ENCODE data around the gene UFC1.

UFC1 gene

DNA sequence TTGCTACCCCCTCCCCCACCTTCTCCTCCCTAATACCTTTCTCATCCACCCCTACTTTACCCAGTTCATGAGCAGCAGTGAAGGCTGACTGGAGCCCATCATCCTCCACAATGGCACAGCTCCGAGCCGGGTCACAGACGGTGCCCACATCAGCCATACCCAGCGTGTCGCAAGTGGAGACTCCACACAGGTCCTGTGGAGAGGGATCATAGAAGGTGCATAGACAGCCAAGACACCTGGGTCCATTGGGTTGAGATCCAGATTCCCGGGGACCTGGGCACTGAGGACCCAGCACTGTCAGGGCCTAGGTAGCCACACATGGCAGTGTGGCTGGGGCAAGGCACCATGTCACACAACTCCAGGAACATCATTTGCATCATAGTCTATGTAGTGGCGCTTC, 42.3 kb downstream of the UFC1 start:
- no peak for DNase-seq

DNA sequence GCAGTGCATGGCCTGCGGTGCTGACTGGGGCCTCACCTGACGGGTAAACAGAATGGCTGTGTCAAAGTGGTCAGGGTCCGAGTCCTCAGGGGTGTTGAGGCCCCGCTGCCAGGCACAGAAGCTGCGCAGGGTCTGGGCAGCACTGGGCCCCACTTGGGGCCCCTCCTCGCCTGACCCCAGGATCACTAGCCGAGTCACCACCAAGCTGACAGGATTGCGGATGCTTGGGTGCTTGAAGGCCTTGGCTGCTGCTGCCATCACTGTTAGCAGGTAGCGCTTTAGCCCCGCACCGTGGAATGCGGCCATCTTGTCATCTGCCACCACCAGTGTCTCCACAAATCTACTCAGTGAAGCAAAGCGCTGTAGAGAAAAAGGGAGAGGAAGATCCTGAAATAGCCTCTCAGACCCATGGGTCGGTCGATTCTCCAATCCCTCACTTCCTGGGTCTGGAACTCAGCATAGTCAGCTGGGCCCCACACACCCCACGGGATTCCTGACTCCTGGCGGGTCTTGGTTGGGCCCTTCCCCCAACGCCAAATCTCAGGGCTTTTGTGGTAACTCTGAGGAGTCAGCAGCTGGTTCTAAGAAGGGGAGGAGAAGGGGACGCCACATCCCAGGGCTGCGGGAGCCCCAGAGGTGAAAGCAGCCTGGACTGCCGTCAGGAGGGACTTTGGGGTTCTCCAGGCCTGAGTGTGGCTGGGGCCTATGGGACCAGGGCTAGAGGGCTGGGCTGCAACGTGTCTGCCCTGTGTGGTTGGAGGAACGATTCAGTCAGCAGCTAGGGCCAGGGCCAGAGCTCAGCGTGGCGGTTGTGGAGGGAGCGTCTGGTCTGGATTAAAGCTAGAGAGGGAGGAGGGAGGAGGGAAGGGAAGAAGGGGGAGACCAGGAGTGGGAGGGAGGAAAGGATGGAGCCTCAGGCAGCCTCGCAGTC, 43.0 kb downstream of the UFC1 start:
- no peak for DNase-seq

DNA sequence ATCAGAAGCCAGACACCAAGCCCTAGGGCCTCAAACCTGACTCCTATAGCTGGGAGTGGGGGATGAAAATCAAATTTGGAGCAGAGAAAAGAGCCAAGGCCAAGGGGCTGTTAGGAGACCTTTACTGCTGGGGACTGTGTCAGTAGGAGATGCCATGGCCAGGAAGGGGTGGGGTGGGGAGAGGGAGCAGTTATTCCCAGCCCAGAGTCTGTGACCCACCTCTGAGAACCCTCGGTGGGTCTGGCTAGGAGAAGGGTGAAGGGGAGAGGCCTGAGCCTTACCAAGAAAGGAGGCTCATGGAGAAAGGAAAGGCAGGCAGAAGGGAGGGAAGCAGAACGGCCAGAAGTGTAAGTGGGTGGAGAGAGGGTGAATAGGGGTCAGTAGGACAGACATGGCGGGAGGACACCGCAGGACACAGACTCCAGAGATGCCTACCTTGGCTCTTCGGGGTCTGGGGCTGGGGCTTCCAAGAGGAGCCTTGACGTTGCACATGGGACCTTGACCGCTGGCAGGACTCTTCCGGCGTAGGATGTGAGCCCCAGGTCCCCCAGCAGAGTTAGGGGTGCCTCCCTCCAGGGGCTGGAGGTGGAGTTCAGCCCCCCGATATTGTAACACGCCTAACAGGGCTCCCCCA, 43.9 kb downstream of the UFC1 start:
- no peak for DNase-seq

DNA sequence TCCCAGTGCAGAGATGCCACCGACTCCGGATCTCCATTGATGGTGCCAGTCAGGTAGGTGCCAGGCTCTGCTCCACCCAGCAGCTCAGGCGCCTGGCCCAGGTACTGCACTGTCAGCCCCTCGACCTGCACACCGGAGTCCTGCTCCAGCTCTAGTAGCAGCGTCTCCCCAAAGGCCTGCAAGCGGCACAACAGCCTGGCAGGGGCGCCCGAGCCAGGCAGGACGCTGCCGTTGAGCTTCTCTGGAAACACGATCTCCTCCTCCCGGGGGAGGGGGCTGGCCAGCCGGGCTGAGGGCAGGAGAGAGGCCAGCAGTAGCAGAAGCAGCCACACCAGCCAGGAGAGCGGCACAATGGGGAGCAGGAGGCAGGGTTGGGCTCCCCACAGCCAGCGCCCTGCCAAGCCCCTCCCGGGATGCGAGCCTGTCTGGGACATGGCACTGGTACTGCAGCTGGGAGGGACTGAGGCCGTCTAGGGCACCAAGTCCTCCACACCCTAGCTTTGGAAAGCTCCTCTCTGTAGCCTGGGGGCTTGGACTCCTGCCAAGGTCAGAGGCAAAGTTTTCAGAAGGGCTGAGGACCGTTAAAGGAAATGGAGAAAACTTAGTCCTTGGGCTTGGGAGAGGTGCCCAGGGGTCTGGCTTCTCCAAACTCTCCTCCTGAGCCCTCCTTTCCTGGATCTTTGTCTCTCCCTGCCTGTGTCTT, 44.6 kb downstream of the UFC1 start:
- DNase-seq = no peak

DNA sequence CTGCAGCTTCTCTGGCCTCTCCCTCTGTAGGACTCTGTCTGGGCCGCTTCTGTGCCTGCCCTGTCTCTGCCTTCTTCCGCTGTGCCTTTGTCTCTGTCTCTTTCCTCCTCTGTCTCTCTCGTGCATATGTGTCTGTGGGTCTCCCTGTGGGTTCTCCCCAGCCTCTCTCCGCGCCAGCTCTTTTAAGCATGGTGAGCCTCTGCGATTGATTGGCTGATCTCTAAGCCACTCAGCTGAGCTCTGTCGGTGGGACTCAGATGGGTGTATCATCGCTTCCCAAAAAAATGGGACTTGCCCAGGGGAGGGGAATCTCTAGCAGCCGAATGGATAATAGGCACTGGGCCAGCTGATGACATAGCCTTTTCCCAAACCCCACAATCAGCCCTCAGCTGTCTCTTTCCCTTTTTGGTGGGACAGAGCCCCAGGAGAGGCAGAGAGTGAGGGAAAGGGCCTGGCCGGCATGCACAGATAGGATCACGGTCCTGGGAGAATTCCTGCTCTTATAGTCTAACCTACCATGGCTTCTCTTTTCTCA, 45.2 kb downstream of the UFC1 start, which contains the start of gene ADAMTS4:
TSS of gene ADAMTS4 (minus strand) at position 158 of the 535 bp plus-strand sequence. CDS start 427 bp downstream, outside the sequence.
- DNase-seq = no peak

DNA sequence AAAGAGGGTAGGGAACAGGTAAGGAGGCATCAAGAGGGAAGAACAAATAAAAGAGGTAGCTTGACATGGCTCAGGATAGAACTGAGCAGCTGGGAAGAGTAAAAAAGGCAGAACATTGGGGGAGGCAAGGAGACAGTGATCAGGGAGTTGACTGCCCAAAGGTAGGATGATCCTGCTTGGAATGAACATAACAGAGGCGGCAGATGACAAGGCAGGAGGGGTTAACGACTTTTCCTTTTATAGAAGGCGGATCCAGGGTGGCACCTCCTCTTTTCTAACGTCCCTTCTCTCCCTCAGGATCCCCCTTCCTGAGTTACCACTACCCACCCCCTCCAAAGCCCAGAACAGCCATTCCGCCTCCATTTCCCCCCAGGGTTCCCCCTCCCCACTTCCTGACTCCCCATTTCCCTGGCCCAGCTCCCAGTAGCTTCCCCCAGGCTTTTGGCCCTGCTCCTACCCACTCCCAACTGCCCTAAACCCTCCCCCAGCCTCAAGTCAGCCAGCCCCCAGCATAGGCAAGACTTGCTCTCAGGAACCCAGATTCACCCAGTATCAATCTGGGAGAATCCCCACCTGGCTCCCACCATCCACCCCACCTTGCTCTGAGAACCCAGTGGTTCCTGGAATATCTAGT, 45.8 kb downstream of the UFC1 start:
- DNase-seq = no peak

DNA sequence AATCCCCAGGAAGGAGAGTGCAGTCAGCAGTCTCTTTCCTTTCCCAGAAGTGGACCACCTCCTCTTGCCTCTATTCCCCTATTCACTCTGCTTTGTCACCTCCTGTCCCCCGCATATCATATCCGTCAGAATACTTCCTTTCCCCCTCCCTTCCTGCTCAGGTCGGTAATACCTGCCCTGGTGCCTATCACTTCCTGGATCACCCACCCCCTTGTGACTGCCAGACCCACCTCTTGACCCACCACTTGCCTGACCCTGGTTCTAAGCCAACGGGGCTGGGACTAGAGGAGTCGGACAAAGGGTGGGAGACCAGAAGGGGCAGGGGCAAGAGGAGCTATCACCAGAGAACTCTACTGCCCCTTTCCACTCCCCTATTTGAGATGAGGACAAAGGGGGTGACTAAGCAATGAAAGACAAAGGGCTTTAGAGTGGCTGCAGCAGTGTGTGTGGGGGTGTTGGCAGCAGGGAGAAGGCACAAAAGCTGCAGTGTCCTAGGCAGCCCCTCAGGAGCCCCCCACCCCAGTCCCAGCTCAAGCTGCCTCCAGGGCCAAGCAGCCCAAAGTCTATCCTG, 46.7 kb downstream of the UFC1 start:
- peak; percentile 31 for DNase-seq

DNA sequence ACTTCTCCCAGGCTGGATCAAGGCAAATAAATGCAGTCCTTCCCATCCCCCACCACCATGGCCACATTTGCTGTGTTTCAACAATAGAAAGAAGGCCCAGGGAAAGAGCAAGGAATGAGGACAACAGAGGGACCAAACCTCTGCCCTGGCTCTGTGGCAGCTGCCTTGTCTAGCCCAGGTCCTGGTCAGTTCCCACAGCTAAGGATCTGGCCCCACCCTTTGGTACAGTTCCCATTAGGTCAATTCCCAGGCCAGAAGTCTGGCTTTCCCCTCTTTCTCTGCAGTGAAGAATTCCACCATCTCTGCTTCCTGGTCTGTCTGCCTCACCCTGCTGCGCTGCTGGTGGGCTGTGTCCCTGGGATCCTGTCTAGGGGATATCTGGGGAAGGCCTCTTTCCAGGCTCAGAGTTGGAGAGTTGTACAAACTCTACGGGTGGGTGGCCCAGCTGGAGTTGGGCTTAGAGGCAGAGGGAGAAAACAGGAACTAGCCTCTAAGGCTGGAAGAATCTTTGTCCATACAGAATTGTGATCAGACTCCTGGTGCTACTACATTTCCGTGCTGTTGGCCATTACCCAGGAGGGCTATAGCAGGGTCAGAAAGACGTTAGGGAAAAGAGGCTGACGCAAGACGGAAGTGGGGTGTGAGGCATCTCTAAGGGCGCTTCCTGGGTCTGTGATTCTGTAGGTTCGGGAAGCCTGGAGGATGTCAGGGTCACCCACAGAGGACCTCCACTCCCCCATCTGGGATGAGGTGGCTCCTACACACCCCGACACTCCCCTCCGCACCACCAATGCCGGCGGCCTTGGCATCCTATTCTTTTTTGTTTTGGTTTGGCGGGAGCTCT, 47.4 kb downstream of the UFC1 start:
- DNase-seq = no peak

DNA sequence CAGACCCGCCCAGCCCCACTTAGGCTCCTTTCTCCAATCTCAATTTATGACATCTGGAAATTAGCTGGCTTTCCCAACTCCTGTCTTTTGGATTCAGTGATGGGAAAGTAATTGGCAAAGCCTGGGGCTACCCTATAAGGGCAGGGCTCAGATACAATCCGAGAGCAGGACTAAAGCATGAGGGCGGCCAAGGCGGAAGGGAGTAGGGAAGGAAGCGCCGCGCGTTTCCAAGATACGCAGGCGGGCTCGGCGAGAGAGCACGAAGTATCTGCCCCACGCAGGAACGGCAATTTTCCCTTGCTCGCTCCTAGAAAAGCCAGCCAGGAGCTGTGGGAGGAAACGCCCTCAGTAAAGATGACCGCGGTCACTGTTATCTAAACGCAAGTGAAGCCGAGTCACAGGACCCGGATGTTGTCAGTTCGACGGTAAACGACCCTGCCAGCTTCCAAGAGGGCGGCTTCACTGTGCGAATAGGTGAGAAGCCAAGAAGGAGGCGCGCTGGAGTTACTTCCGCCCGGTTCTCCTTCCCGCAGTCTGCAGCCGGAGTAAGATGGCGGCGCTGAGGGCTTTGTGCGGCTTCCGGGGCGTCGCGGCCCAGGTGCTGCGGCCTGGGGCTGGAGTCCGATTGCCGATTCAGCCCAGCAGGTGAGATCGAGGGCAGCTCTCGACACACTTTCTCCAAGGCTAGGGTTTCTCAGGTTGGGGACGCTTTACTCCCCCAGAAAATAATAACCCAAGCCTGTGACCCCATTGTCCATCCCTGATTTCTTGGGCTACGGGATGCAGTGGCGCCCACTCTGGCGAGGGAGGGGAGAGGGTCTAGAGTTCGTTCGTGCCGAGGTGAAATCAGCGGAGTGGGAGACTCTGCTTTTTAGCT, 48.3 kb downstream of the UFC1 start, which contains the start of gene NDUFS2:
TSS of gene NDUFS2 (plus strand) at position 532 of the 877 bp plus-strand sequence. CDS start at position 551, 19 bp downstream.
- DNase-seq = peak; percentile 98

DNA sequence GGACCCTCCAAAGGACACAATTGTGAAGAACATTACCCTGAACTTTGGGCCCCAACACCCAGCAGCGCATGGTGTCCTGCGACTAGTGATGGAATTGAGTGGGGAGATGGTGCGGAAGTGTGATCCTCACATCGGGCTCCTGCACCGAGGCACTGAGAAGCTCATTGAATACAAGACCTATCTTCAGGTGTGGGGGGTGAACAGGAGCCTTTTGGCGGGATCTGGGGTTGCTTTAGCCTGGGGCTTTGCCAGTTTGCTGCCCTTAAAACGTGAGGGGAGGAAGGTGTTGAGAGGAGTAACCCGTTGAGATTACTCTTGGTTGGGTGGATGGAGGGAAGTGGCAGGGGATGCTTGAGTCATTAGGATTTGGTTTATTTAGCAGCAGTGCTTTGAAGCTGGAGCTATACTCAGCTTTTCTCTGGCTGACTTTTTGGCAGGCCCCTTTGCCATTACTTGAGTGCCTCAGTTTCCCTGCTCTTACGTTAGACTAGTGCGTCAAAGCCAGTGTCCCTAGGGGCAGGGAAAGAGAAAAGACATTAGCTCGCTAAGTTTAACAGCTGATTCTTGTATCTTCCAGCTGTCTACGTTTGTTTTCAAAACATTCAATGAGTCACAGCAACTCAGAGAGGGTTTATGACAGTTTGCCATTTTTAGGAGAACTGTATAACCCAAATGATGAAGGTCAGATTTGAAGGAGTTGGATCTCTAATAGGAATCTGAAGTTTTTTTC, 52.8 kb downstream of the UFC1 start:
- no peak for DNase-seq

DNA sequence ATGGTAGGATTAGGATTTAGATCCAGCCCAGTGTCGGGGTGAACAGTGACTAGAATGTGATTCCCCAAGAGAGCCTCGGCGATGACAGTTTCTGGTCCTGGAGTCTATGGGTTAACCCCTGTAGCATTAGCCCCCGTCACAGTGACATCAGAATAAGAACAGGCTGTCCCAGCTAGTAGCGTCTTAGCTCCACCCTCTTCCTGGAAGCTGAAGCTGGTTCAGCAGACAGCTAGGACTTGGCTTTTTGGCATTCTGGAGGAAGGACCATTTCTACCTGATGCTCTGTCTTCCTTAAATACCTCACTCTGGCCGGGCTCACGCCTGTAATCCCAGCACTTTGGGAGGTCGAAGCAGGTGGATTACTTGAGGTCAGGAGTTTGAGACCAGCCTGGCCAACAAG, 53.4 kb downstream of the UFC1 start:
- no peak for DNase-seq
